ENCODE measurements around the gene THBS3.
A peak's percentile ranks its signal among the peaks of the same experiment; 100 is the strongest.
"Not testable (repeated sequence)": the region's sequence is repeated elsewhere in the genome, so short reads cannot be mapped to it uniquely, and the experiment has no call there.

THBS3 gene

GRCh38 chr1:155207806-155208540 is at the start of gene THBS3:
TSS of gene THBS3 (minus strand) at chr1:155207897. CDS start at chr1:155207876, 21 bp downstream.
- DNase-seq (ENCODE audit: low spot score), result peak; percentile 57

- DNase-seq (ENCODE audit: low spot score), result no peak
These were observed 48.6 kb upstream of the THBS3 start for GRCh38 chr1:155256058-155256852.

GRCh38 chr1:155255243-155256007 is 47.7 kb upstream of the THBS3 start, which contains the start of gene ENTREP3:
TSS of gene ENTREP3 (minus strand) at chr1:155255483. CDS start at chr1:155254877, 606 bp downstream.
- DNase-seq (ENCODE audit: low spot score), result peak; percentile 88

- no peak for DNase-seq (ENCODE audit: low spot score)
These were observed 47.1 kb upstream of the THBS3 start for GRCh38 chr1:155254714-155255242.

GRCh38 chr1:155254228-155254713 is 46.6 kb upstream of the THBS3 start:
- DNase-seq (ENCODE audit: low spot score), result no peak

- no peak for DNase-seq (ENCODE audit: low spot score)
These were observed 46.1 kb upstream of the THBS3 start for GRCh38 chr1:155253797-155254196.

- DNase-seq (ENCODE audit: low spot score), result no peak
These were observed 45.5 kb upstream of the THBS3 start for GRCh38 chr1:155253208-155253607.

GRCh38 chr1:155251566-155251965 is 43.9 kb upstream of the THBS3 start:
- DNase-seq (ENCODE audit: low spot score), result no peak

- DNase-seq (ENCODE audit: low spot score), result peak; percentile 88
These were observed 43.1 kb upstream of the THBS3 start for GRCh38 chr1:155250633-155251449.

GRCh38 chr1:155250246-155250632 is 42.5 kb upstream of the THBS3 start:
- DNase-seq (ENCODE audit: low spot score), result no peak

GRCh38 chr1:155247667-155248553 is 40.2 kb upstream of the THBS3 start:
- no peak for DNase-seq (ENCODE audit: low spot score)

GRCh38 chr1:155246796-155247195 is 39.1 kb upstream of the THBS3 start:
- DNase-seq (ENCODE audit: low spot score), result not testable (repeated sequence)

GRCh38 chr1:155245163-155245524 is 37.4 kb upstream of the THBS3 start:
- no peak for DNase-seq (ENCODE audit: low spot score)

GRCh38 chr1:155244368-155245162 is 36.9 kb upstream of the THBS3 start:
- DNase-seq (ENCODE audit: low spot score), result peak; percentile 99

- no peak for DNase-seq (ENCODE audit: low spot score)
These were observed 35.2 kb upstream of the THBS3 start for GRCh38 chr1:155242805-155243358.

- no peak for DNase-seq (ENCODE audit: low spot score)
These were observed 34.2 kb upstream of the THBS3 start for GRCh38 chr1:155241841-155242264.

GRCh38 chr1:155241069-155241679 is 33.5 kb upstream of the THBS3 start:
- peak; percentile 88 for DNase-seq (ENCODE audit: low spot score)

- DNase-seq (ENCODE audit: low spot score), result no peak
These were observed 28.8 kb upstream of the THBS3 start for GRCh38 chr1:155236451-155236850.
